HepG2 (cell line): ENCODE results near the gene NTMT2. TPM values are rescaled to one million over a fixed set of nuclear protein-coding genes. Genes with fewer than 3 reads are reported as not detected.

Experiments used
- ARID4A ChIP-seq: sonication (generic); formaldehyde crosslinking; IDR thresholded peaks from 2 replicates; pipeline ENCODE4 v1.5.0; 2020; ENCODE audit warnings: mild to moderate bottlenecking, missing genetic modification reagents, borderline replicate concordance
- microRNA-seq: library from miRNA; unstranded; fragments of <30 nt; microRNA quantifications from one replicate; pipeline ENCODE4, GENCODE V29; 2020
- polyA plus RNA-seq, 8 experiments: library from polyadenylated mRNA; depleted of rRNA in 3 of 8; stranded (reverse) in 7 of 8; unstranded in 1 of 8; fragments of >200 nt; fragmentation: Illumina TruSeq in 4 of 8; extraction: Trizol in 4 of 8; gene quantifications; 2 replicates each; pipeline versions ENCODE4 v1.2.1 to v1.2.3, GENCODE V29; 2011 to 2016; ENCODE audit warnings: low read depth in 4 of 8, missing spikeins in 1 of 8, mixed read lengths in 1 of 8; ENCODE audit not compliant: insufficient read depth in 1 of 8
- small RNA-seq, 3 experiments: library from RNA; depleted of rRNA; stranded (forward); fragments of <200 nt; gene quantifications; one replicate each; pipeline ENCODE3, GENCODE V24; 2012; ENCODE audit warnings: low read depth in 2 of 3, low replicate concordance in 1 of 3; ENCODE audit not compliant: insufficient read length in 3 of 3, insufficient read depth in 2 of 3
- total RNA-seq, 5 experiments: library from RNA; depleted of rRNA; stranded (reverse); fragments of >200 nt; fragmentation: Illumina TruSeq; extraction: Trizol; gene quantifications; 2 replicates each; pipeline ENCODE4 v1.2.3, GENCODE V29; 2016; ENCODE audit warnings: low read depth in 1 of 5

Gene NTMT2
- total and polyA plus RNA-seq, 2 of the 13 experiments (the other 11 are each of a cell fraction or from before 2014, with no cell fraction given), result not detected

GRCh38 chr1:170218257-170218650 lies 72.5 kb downstream of the NTMT2 start (continued):
- TF ChIP-seq ARID4A, result no peak

Small RNA genes lying within 50 kb of the gene (microRNA-seq; reads per million reads assigned to microRNA genes)
- gene MIR3119-1 (not detected), gene MIR3119-2 (not detected)

Small RNA genes lying within 50 kb of the gene (small RNA-seq; reads per million reads assigned to genes)
- gene MIR3119-2, result 0 reads per million in 3 experiments

Other genes starting within 250 kb of the NTMT2 start
- 10.0 and 13.1 TPM in 2 replicates for gene KIFAP3, start 71.3 kb upstream of the NTMT2 start, total RNA-seq (2016; rRNA removed; fragmentation: Illumina TruSeq; extraction: Trizol)
- gene KIFAP3, start 71.3 kb upstream of the NTMT2 start, polyA plus RNA-seq (2011; rRNA removed), result 3.2 and 3.4 TPM in 2 replicates